Activated naive CD8-positive, alpha-beta T cell treated with anti-CD3 and anti-CD28 coated beads, Interleukin-2, amount 10 ng/mL, durations not matched to agents 7 days and 5 days (primary cell): Measurements from ENCODE around the gene CMSS1. TPM values are rescaled to one million over a fixed set of nuclear protein-coding genes. Genes with fewer than 3 reads are reported as not detected.

Source experiments
- ATAC-seq: fragments of 150-1000 bp; cut with Tn5 transposase; one replicate; pipeline ENCODE4 v1.10.0; 2021; ENCODE audit warnings: low read depth, moderate library complexity
- POLR2A ChIA-PET: fragments of 350-600 bp; sonication (Branson Sonifier 250); formaldehyde crosslinking; loops from one replicate; lab custom pipeline; 2021; ENCODE audit warnings: antibody characterized with exemption; lab: Charles Lee
- DNase-seq: peaks from one replicate; pipeline ENCODE4 v3.0.0; 2021
- H3K27ac Mint-ChIP-seq: one replicate; pipeline ENCODE4 v1.8.0; 2022; ENCODE audit warnings: mild to moderate bottlenecking, mixed read lengths
- H3K27me3 Mint-ChIP-seq: one replicate; pipeline ENCODE4 v1.8.0; 2022; ENCODE audit warnings: mild to moderate bottlenecking, moderate library complexity, mixed read lengths
- H3K36me3 Mint-ChIP-seq: one replicate; pipeline ENCODE4 v1.8.0; 2021; ENCODE audit warnings: mild to moderate bottlenecking, mixed read lengths
- H3K4me1 Mint-ChIP-seq: one replicate; pipeline ENCODE4 v1.8.0; 2021; ENCODE audit warnings: mixed read lengths
- H3K4me3 Mint-ChIP-seq: one replicate; pipeline ENCODE4 v1.8.0; 2022; ENCODE audit warnings: mild to moderate bottlenecking, moderate library complexity, mixed read lengths
- H3K9me3 Mint-ChIP-seq: one replicate; pipeline ENCODE4 v1.8.0; 2021; ENCODE audit warnings: mixed read lengths
- total RNA-seq, 2 experiments: library from RNA; stranded (reverse); gene quantifications; one replicate each; pipeline ENCODE4 v1.2.3, GENCODE V29; 2021

CMSS1 gene
- total RNA-seq, 2 experiments from 2014 or later = 24.2 to 31.8 TPM

DNA sequence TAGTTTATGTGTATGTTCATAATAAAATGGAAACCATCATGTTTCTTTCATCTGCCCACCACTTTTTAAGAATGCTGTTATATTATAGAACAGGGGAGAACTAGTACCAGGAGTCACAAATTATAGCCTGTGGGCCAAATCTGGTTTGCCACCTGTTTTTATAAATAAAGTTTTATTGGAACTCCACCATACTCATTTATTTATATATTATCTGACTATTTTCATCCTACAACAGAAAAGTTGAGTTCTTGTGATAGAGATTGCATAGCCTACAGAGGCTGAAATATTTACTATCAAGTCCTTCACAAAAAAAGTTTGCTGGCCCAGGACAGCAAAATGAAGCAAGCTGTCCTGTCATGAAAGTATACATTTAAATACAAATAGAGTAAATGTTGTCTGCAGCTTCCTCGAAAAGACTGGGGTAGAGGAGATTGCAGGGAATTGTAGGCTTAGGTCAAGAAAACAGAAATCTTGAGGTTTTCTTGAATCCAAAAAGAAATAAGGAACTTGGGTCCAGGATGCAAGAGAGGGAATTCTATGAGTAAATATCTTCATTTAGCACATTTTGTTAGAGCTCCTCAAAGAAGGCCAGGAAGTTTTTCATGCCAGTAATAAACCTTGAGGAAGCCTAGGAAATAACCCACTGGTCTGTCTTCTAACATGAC is 255.5 kb downstream of the CMSS1 start:
- DNase-seq = no peak
- no peaks in the 10 kb centered on the region for H3K27me3 Mint-ChIP-seq
- POLR2A ChIA-PET = interaction anchor here (1.1 to 4.6 kb wide), 7 partner anchors 13 to 187 kb away, joined by 3 to 42 read pairs (median 7); partner anchors contain the start of gene TBC1D23
- peak overlapping the region; percentile 90 for H3K27ac Mint-ChIP-seq
- H3K4me1 Mint-ChIP-seq = peaks cover 71% of the 10 kb centered on the region
- H3K9me3 Mint-ChIP-seq = peaks cover 4% of the 10 kb centered on the region
- peak overlapping the region; percentile 75 for H3K4me3 Mint-ChIP-seq
- peak; percentile 3 for ATAC-seq
- H3K36me3 Mint-ChIP-seq = peaks cover 41% of the 10 kb centered on the region

DNA sequence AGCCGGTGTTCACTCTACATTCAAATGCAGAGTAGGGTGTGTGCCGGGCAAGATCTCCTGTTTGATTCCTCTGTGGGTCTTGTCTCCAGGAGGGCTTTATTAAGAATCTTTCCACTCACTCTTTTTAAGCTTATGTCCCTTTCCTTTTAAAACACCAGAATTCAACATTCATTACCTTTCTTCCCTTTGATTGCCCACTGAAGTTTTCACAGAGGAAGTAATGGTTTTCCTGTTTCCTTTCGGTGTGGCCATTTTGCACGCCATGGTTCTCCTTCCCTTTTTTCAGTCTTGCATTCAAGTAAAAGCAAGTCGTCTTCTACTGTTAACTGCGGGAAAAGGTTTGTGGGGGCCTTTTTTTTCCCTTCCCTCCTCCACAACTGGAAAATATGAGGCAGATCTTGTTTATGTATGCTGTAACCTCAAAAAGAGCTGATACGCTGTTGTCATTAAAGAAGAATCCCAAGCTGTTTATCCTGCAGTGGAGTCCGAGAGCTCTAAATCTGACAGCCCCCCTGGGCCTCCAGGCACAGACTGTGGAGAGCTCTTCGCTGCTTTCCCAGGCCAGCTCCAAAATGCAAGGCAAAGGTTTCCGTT is 256.1 kb downstream of the CMSS1 start:
- Mint-ChIP-seq H3K9me3 (peaks cover 3% of the 10 kb centered on the region), H3K27ac (peak overlapping the region; percentile 90), H3K4me3 (peak overlapping the region; percentile 75), H3K36me3 (peaks cover 42% of the 10 kb centered on the region), H3K4me1 (peaks cover 69% of the 10 kb centered on the region), H3K27me3 (no peaks in the 10 kb centered on the region)
- DNase-seq = peak; percentile 43
- ATAC-seq = peak; percentile 43
- POLR2A ChIA-PET = interaction anchor here (0.7 to 4.6 kb wide), 6 partner anchors 16 to 187 kb away, joined by 3 to 42 read pairs (median 8); partner anchors contain the start of gene TBC1D23

DNA sequence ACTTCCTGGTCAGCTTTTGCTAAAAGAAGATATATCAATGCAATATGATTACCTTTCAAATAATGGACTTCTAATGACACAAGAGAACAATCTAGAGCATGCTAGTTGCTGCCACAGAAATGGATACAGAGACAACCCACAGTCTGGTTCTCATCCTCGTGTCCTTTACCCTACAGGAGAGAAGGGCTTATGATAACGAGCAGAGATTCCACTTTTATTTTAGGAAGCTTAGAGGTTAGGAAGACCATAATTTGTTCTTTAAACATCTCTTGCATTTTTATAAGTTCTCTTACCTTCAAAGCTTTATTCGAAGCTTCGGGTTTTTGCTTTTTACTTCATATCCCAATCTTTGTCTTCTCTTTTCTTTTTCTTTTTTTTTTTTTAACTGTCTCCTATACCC is 257.5 kb downstream of the CMSS1 start:
- Mint-ChIP-seq H3K9me3 (no peaks in the 10 kb centered on the region), H3K4me3 (peak overlapping the region; percentile 57), H3K27me3 (no peaks in the 10 kb centered on the region), H3K36me3 (peaks cover 35% of the 10 kb centered on the region), H3K27ac (peak overlapping the region; percentile 84), H3K4me1 (peaks cover 59% of the 10 kb centered on the region)
- POLR2A ChIA-PET = interaction anchor here (0.6 to 4.6 kb wide), 5 partner anchors 11 to 185 kb away, joined by 3 to 42 read pairs (median 3); partner anchors contain the start of gene TBC1D23
- no peak for DNase-seq
- ATAC-seq = no peak

DNA sequence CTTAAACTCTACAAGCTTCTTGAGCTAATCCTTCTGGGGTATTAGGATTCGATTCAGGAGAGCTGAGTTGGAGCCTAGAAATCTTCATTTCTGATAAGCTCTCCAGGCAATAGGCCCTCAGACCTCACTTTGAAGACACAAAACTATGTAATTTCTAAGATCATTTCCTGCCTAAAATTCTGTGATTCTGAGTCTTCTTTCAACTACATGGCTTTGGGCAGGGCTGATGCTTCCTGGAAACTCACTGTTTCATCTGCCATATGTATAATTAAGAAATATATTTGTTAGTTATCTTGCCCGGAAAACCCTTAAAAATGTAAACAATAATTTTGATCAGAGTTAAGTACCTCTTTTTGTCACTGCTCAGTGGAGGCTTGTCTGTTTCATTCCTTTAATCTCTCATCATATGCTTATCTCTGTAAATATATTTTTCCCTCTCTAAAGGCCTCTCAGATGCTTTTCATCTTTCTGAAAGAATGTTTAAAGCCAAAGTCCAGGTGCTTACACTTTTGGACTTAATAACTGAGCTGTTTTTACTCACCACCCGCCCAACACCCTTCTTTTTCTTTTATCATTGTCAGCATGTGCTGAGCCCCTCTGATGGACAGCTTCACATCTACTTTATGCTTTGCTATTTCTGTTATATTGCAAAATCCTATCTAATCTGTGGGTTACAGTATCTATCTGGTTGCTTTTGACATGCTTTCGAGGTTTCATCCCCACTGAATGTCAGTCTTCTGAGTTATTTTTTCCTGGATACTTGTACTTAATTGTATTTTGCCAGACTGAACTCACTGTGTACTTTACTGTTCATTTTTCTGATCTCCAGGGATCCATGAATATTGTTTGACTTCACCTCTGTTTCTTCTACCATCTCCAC is 258.4 kb downstream of the CMSS1 start:
- H3K4me1 Mint-ChIP-seq = peaks cover 55% of the 10 kb centered on the region
- DNase-seq (no peak), ATAC-seq (peak; percentile 43)
- POLR2A ChIA-PET = interaction anchor here (0.7 to 4.6 kb wide), 4 partner anchors 14 to 185 kb away, joined by 3 to 42 read pairs (median 6); partner anchors contain the start of gene TBC1D23
- H3K27me3 Mint-ChIP-seq = no peaks in the 10 kb centered on the region
- H3K36me3 Mint-ChIP-seq = peaks cover 41% of the 10 kb centered on the region
- H3K27ac Mint-ChIP-seq = peak overlapping the region; percentile 84
- no peaks in the 10 kb centered on the region for H3K9me3 Mint-ChIP-seq
- peak overlapping the region; percentile 35 for H3K4me3 Mint-ChIP-seq

DNA sequence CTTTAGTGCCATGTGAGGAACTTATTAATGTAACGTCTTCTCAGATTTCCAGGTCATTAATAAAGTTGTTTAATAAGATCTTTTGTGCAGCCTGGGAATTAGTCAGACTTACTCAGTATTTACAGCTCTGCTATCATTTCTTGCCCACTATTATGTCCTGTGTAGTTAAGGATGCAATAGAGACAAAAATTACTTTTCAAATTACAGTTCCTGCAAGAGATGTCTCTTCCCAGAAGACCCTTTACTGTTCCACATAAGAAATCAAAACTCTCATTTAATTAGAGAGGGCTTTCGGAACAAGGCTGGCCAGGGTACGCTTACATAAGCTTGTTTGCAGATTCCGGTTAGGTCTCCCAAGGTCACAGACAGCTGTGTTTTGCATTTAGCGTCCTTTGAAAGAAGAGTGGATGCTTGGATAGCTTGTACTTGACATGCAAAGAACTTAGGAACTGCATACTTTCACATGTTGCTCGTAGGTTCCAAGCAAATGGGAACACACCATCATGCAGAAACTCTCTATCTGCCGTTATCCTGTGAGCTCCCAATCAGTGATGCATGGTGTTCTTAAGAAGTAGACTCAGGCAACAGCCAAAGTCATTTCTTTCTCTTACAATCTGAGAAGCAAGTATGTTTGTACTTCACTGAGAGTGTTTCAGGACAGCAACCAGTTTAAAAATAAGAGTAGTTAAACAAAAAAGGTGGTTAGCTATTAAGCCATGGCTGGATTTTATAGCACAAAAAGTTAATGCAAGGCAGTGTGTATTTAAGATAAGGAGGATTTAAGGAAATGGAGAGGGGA is 259.3 kb downstream of the CMSS1 start:
- Mint-ChIP-seq H3K36me3 (peaks cover 38% of the 10 kb centered on the region), H3K27ac (peak overlapping the region; percentile 84), H3K4me1 (peaks cover 46% of the 10 kb centered on the region), H3K9me3 (peaks cover 3% of the 10 kb centered on the region), H3K4me3 (peak overlapping the region; percentile 35), H3K27me3 (no peaks in the 10 kb centered on the region)
- POLR2A ChIA-PET = interaction anchor here (0.6 to 4.6 kb wide), 2 partner anchors 13 to 17 kb away, joined by 3 to 42 read pairs; no protein-coding TSS in a partner anchor
- no peak for ATAC-seq
- DNase-seq = no peak

DNA sequence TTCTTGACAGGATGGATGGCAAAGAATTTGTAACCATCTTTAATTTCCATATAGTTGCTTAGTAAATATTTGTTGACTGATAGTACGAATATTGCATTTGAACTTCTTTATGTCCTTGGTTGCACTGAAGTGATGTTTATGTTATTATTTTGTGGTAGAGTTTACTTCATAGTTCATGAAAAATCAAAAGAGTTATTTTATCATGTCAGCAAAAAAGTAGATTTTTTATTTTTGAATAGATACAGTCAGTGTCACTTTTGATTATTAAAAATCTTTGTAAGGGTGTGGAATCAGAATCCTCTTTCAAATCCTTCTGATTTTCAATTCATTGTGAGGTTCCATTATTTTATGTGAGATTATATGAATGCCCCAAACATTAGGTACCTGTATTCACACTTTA is 261.7 kb downstream of the CMSS1 start:
- POLR2A ChIA-PET = no interaction called here

DNA sequence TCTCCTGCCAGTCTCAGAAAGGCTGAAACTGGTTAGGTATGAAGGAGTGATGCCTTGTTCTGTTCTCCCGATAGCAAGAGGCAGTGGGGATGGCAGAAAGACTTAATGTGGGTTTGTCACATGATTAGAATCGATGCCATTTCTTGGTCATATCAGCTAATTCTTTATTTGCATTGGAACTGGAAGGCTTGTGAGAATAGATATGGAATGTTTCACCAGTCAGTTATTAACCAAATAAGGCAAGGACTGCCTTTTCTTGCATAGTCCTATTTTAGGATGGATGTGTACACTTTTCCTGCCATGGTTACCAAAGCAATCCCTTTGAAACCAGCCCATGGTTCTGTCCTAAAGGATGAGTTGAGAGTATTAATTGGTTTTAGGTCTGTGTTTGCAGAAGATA is 262.9 kb downstream of the CMSS1 start:
- H3K36me3 Mint-ChIP-seq = peaks cover 41% of the 10 kb centered on the region
- ATAC-seq (no peak), DNase-seq (no peak)
- H3K27ac Mint-ChIP-seq = no peak overlapping the region
- POLR2A ChIA-PET = no interaction called here
- H3K9me3 Mint-ChIP-seq = peaks cover 3% of the 10 kb centered on the region
- H3K27me3 Mint-ChIP-seq = no peaks in the 10 kb centered on the region
- no peak overlapping the region for H3K4me3 Mint-ChIP-seq
- peaks cover 30% of the 10 kb centered on the region for H3K4me1 Mint-ChIP-seq

More for the DNA sequence above, 261.7 kb downstream of the CMSS1 start:
- Mint-ChIP-seq H3K4me3 (no peak overlapping the region), H3K4me1 (peaks cover 34% of the 10 kb centered on the region), H3K27me3 (no peaks in the 10 kb centered on the region), H3K27ac (no peak overlapping the region), H3K9me3 (peaks cover 3% of the 10 kb centered on the region), H3K36me3 (peaks cover 40% of the 10 kb centered on the region)
- ATAC-seq (no peak), DNase-seq (no peak)

DNA sequence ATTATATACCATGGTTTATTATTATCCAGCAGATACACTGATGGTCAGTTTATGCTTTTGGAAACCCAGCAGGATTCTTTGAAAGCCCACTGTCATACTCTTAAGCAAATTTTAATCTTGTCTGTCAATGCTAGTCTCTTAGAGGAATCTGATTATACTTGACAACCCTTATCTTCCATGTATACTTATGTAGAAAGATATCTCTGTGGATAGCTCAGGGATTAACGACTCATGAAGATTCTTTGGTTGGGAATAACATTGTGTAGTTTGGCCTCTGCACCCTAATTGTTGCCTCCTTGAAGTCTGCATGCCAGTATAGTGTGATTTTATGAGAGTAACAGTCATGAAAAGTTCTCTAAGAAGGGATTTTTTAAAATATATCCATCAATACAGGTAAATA is 263.6 kb downstream of the CMSS1 start:
- POLR2A ChIA-PET = no interaction called here
- Mint-ChIP-seq H3K36me3 (peaks cover 42% of the 10 kb centered on the region), H3K4me1 (peaks cover 24% of the 10 kb centered on the region), H3K27ac (no peak overlapping the region), H3K4me3 (no peak overlapping the region), H3K9me3 (peaks cover 3% of the 10 kb centered on the region), H3K27me3 (no peaks in the 10 kb centered on the region)
- DNase-seq (no peak), ATAC-seq (no peak)

DNA sequence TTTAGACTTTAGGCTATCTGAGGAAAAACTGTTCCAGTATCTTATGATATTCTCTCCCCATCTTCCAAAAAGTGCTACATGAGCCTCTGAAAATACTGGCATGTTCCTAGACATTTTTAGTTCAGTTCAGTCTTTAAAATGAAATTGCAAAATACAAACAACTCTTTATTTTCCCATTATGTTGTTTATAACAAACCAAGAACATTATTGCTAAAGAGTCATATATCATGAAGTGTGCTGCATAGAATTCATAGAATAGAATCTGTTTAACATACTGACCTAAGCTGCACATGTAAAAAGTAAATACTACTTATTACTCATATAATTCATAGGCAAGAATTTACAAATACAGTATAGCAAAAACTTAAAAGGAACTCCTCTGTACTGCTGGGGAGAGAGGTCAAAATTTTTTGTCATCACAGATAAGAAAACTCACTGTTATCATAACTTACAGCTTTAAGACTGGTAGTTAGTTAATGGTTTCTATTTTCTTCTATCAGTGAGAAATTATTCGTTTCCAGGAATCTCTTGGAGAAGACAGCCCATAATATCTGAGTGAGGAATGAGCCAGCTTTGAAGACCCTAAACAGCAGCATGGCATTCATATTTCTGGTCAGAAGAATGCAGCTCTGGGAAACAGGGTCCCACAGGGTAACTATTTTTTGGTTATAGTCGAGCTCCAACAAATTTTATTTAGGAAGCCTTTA is 264.5 kb downstream of the CMSS1 start:
- H3K4me3 Mint-ChIP-seq = no peak overlapping the region

DNA sequence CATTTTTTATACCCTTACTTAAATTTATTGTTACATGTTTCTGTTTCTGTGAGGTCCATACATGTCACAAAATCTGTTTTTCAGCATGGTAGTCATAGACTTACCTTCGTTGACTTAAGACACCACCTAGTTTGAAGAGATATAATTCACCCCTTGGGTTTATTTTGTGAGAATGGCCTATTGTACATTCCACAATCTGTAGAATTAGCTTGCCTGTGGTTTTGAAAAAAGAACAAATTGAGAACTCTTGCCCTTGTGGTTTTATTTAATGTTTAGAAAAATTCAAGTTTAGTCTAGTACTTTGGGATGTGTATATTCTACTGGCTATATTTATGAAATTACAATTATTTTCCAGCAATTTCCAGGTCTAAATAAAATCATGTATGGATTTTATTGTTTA is 265.1 kb downstream of the CMSS1 start:
- POLR2A ChIA-PET = interaction anchor here (0.9 kb wide), 1 partner anchor 10 kb away, joined by 5 read pairs; no protein-coding TSS in a partner anchor
- Mint-ChIP-seq H3K9me3 (peaks cover 4% of the 10 kb centered on the region), H3K27ac (no peak overlapping the region), H3K4me3 (no peak overlapping the region), H3K27me3 (no peaks in the 10 kb centered on the region), H3K36me3 (peaks cover 41% of the 10 kb centered on the region), H3K4me1 (peaks cover 26% of the 10 kb centered on the region)
- no peak for ATAC-seq
- DNase-seq = no peak

More for the DNA sequence above, 264.5 kb downstream of the CMSS1 start:
- Mint-ChIP-seq H3K4me1 (peaks cover 24% of the 10 kb centered on the region), H3K27me3 (no peaks in the 10 kb centered on the region), H3K36me3 (peaks cover 41% of the 10 kb centered on the region), H3K27ac (no peak overlapping the region), H3K9me3 (peaks cover 4% of the 10 kb centered on the region)
- POLR2A ChIA-PET = interaction anchor here (0.9 kb wide), 1 partner anchor 10 kb away, joined by 5 read pairs; no protein-coding TSS in a partner anchor
- DNase-seq (no peak), ATAC-seq (no peak)

DNA sequence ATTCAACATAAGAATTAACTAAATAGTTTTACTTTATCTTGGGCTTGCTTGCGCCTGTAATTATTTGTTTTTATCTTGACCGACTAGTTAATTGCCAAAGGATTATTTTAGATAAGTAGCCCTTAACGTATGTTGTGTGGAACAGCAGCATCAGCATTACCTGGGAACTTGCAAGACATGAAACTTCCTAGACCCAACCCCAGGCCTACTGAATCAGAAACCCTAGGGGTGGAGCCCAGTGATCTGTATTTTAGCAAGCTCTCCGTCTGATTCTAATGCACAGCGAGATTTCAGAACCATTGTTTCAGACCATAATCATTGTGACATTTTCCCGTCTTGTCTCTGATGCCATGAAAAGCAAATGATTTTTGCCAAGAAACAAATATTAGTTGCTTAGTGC is 265.5 kb downstream of the CMSS1 start:
- ATAC-seq = no peak
- H3K4me3 Mint-ChIP-seq = no peak overlapping the region
- DNase-seq = no peak
- H3K4me1 Mint-ChIP-seq = peaks cover 28% of the 10 kb centered on the region
- POLR2A ChIA-PET = no interaction called here
- no peaks in the 10 kb centered on the region for H3K27me3 Mint-ChIP-seq
- no peak overlapping the region for H3K27ac Mint-ChIP-seq
- H3K36me3 Mint-ChIP-seq = peaks cover 41% of the 10 kb centered on the region
- H3K9me3 Mint-ChIP-seq = peaks cover 4% of the 10 kb centered on the region
